GM21786 (cell line): ENCODE results near the gene PHLDA3.
"Not testable (repeated sequence)": the region's sequence is repeated elsewhere in the genome, so short reads cannot be mapped to it uniquely, and the experiment has no call there.

Experiments used
- ATAC-seq: cut with Tn5 transposase; IDR thresholded peaks from one replicate; pipeline ENCODE4 v1.9.1; 2021; ENCODE audit not compliant: unreplicated experiment

PHLDA3 gene

DNA sequence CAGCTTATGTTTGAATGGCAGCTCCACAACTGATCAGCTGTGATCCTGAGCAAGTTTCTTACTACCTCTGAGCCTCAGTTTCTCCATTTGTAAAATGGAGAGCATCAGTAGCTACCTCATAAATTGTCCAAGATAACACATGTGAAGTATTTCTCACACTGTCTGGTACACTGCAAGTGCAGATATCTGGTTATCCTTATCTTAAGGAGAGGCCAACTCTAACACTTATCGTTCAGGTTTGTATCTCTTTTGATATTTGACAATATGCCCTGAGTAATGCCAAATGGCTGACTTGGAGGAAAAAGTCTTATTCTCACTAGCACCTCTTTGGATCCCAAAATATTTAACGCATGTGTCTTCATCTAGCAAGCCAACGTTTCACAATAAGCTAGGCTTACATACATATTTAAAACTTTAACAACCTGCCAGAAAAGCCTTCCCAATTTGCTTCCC lies 35.2 kb upstream of the PHLDA3 start:
- no peak for ATAC-seq

- ATAC-seq: no peak
Measured at GRCh38 chr1:201503397-201504176, 34.6 kb upstream of the PHLDA3 start.

GRCh38 chr1:201502511-201502857 lies 33.5 kb upstream of the PHLDA3 start:
- ATAC-seq: no peak

DNA sequence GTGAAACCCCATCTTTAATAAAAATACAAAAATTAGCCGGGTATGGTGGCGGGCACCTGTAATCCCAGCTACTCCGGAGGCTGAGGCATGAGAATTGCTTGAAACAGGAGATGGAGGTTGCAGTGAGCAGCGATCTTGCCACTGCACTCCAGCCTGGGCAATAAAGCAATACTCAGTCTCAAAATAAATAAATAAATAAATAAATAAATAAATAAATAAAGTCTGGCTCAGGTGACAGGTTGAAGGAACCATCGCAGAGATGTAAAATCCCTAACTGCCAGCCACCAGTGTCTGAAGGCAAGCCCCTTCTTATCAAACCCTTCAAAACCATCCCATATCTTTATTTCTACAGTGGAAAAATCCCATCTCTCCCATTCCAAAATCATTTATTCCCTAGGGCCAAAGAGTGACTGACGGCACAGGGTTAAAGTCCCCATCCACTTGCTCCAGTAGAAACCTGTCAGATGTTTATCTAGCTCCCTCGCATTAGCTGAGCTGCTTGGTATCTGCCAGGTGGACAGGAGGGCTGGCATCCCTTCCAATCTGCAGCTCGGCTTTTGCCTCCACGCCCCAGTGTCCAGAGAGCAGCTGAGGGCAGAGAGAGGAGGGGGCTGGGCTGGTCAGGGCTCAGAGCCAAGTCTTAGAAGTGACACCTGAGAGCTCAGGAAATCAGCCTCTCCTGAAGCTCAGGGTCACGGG lies 33.0 kb upstream of the PHLDA3 start:
- no peak for ATAC-seq

GRCh38 chr1:201501144-201501543 lies 32.2 kb upstream of the PHLDA3 start:
- ATAC-seq: no peak

DNA sequence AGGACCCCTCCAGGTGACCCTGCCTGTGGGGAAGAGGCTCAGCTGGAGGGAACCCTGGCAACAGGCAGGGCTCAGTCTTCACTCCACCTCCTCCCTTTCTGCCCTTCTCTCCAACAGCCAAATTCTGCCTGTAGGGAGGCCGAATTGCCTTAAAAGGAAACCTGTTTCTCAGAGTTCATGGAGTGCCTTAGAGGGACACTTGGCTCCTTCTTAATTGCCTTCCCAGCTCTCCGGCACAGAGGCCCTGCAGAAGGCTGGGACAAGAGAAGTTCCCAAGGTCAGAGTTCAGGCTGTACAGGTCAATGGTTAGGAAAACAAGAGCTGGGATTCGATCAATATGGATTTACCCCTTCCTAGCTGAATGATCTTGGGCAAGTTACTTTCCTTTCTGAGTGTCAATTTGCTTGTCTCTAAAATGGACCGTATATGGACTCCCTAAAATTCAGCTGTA lies 31.7 kb upstream of the PHLDA3 start:
- ATAC-seq: no peak

- ATAC-seq: no peak
Measured at GRCh38 chr1:201499795-201500669, 31.0 kb upstream of the PHLDA3 start.

GRCh38 chr1:201499191-201499590 lies 30.2 kb upstream of the PHLDA3 start:
- no peak for ATAC-seq

DNA sequence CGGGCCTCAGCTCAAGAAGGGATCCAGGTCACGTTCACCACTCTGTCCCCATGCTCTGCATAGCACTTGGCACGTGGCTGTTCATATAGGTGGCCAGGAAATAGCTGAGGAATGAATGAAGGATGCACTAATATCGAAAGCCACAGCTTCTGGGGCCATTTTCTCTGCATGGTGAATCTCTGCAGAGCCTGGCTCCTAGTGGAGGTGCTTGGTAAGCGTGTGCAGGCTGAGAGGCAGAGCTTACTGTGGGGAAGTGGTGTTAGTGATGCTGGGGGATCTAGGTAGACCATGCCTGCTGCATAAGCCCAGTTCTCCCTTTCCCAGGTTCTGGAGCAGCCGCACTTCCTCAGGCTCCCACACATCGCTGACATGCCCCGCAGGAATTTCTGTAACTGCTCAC lies 29.6 kb upstream of the PHLDA3 start:
- no peak for ATAC-seq

DNA sequence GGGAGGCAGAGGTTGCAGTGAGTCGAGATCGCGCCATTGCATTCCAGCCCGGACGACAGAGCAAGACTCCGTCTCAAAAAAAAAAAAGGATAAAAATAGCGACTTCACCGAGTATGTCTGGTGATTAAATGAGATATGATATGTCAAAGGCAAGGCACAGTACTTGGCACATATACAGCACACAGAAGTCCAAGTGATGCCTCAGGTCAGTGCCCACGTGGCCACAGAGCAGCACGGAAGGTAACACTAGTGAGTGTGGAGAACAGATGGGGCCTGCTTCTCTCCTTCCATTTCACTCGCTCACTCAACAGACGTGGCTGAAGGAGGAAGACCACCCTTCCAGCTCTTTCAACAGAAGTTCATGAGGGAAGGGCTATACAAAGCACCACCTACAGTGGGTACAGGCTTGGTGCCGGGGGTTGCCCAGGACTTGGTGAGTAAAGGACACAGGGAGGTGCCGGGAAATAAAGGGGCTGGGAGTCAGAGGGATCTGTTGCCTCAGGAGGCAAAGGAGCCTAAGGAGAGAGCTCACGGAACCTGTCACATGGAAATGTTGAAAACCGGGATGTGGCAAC lies 29.0 kb upstream of the PHLDA3 start:
- ATAC-seq: no peak

- ATAC-seq: no peak
Measured at GRCh38 chr1:201496296-201496690, 27.3 kb upstream of the PHLDA3 start.

DNA sequence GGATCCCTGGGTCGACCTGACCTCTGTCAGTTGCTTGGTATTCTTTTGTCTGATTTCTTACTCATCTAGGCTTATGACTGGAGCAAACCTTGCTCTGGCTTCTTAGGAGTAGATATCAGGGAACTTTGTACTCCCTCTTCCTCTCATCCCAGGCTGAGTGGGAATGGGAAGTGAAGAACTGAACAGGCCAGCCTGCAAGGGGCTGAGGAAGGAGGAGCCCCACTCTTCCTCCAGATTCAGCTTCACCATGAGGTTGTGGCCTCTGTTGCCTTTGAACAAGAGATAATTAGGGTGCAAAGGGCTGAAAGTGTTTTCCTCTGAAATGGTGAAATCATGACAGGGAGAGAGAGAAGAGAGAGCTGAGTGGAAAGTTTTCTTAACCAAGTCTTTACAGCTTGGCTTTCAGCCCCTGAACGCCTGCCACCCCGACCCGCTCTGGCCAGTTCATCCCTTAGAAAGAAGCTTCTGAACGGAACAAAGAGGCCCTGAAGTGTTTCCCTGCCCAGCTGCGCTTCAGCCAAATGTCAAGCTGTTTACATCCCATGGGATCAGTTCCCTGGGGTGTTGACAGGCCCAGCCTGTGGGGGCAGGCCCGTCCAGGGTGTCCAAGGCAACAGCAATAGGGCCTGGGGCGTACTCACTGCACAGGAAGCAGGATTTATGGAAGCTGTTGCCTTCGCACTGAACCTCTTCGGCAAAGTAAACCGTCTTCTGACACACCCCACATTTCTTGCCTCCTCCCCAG lies 26.7 kb upstream of the PHLDA3 start:
- ATAC-seq: no peak

GRCh38 chr1:201493757-201494617 lies 25.0 kb upstream of the PHLDA3 start:
- no peak for ATAC-seq

GRCh38 chr1:201493026-201493656 lies 24.2 kb upstream of the PHLDA3 start:
- not testable (repeated sequence) for ATAC-seq

DNA sequence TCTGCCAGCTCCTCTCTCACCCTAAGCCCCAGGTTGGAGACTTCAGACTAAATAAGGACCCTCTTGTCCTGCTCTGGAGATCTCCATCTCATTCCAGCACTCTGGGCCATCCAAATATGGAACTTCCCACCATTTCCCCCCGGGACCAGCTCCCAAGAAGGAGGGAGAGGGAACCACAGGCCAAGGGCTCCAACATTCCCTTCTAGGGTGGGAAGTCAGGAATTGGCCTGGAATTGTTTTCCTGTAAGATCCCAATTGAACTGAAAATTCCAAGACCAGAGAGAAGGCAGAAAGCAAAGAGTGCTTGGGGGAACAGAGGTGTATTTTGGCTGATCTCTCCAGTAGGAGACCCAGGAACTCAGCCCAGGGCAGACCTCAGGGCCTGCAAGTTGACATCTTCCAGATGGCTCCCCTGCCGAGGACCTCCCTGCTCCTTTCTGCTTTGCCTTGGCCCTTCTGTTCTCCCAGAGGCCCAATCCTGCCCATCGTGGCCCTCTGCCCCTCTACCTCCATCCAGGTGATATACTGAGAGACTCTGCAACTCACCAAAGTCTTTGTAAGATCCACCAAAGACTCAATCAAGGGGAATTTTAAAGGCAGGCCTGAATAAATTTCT lies 23.0 kb upstream of the PHLDA3 start:
- ATAC-seq: no peak

- no peak for ATAC-seq
Measured at GRCh38 chr1:201490708-201491131, 21.7 kb upstream of the PHLDA3 start.

- ATAC-seq: no peak
Measured at GRCh38 chr1:201489643-201490261, 20.8 kb upstream of the PHLDA3 start.
